ENCODE results near the gene TTLL7.

The TTLL7 gene

GRCh38 chr1:83857716-83858115 is 141.2 kb downstream of the TTLL7 start:
- DNase-seq: no peak

- no peak for DNase-seq
Measured at GRCh38 chr1:83857103-83857502, 141.8 kb downstream of the TTLL7 start.

GRCh38 chr1:83856381-83856780 is 142.6 kb downstream of the TTLL7 start:
- DNase-seq: no peak

GRCh38 chr1:83854456-83854855 is 144.5 kb downstream of the TTLL7 start:
- no peak for DNase-seq

GRCh38 chr1:83850834-83851233 is 148.1 kb downstream of the TTLL7 start:
- no peak for DNase-seq

- no peak for DNase-seq
Measured at GRCh38 chr1:83849191-83850061, 149.5 kb downstream of the TTLL7 start.

- DNase-seq: no peak
Measured at GRCh38 chr1:83846138-83846537, 152.8 kb downstream of the TTLL7 start.

GRCh38 chr1:83845437-83846071 is 153.4 kb downstream of the TTLL7 start:
- no peak for DNase-seq

GRCh38 chr1:83844546-83844945 is 154.4 kb downstream of the TTLL7 start:
- no peak for DNase-seq

- DNase-seq: no peak
Measured at GRCh38 chr1:83839566-83840173, 159.3 kb downstream of the TTLL7 start.

GRCh38 chr1:83838573-83838972 is 160.4 kb downstream of the TTLL7 start:
- DNase-seq: no peak

- no peak for DNase-seq
Measured at GRCh38 chr1:83836543-83836942, 162.4 kb downstream of the TTLL7 start.

- DNase-seq: no peak
Measured at GRCh38 chr1:83834621-83835264, 164.2 kb downstream of the TTLL7 start.

- DNase-seq: no peak
Measured at GRCh38 chr1:83832194-83832593, 166.7 kb downstream of the TTLL7 start.

- DNase-seq: no peak
Measured at GRCh38 chr1:83829106-83829505, 169.8 kb downstream of the TTLL7 start.

- DNase-seq: no peak
Measured at GRCh38 chr1:83828456-83828855, 170.5 kb downstream of the TTLL7 start.

- DNase-seq: no peak
Measured at GRCh38 chr1:83827741-83828140, 171.2 kb downstream of the TTLL7 start.

- DNase-seq: no peak
Measured at GRCh38 chr1:83822208-83822607, 176.7 kb downstream of the TTLL7 start.

- DNase-seq: no peak
Measured at GRCh38 chr1:83819436-83819835, 179.5 kb downstream of the TTLL7 start.

- no peak for DNase-seq
Measured at GRCh38 chr1:83818916-83819315, 180.0 kb downstream of the TTLL7 start.

- DNase-seq: no peak
Measured at GRCh38 chr1:83816836-83817235, 182.1 kb downstream of the TTLL7 start.

GRCh38 chr1:83815330-83815729 is 183.6 kb downstream of the TTLL7 start:
- DNase-seq: no peak
